Measurements from ENCODE around the gene TMEM52. TPM values are rescaled to one million over a fixed set of nuclear protein-coding genes. Genes with fewer than 3 reads are reported as not detected.

TMEM52 gene
- total RNA-seq, 4 donors from 2014 or later: 0.74 to 5.7 (median 3.5) TPM

GRCh38 chr1:1893291-1893985, 25.6 kb downstream of the TMEM52 start:
- no peak for TF ChIP-seq CTCF (IDR thresholded peaks at IDR 0.05)
- ATAC-seq (ENCODE audit: low FRiP score): no peak
- DNase-seq (ENCODE audit: low spot score): no peak

GRCh38 chr1:1892763-1893120, 26.3 kb downstream of the TMEM52 start:
- DNase-seq (ENCODE audit: low spot score) (no peak), ATAC-seq (ENCODE audit: low FRiP score) (no peak)
- no peak for TF ChIP-seq CTCF (IDR thresholded peaks at IDR 0.05)

- DNase-seq (ENCODE audit: low spot score) (no peak), ATAC-seq (ENCODE audit: low FRiP score) (no peak)
- TF ChIP-seq CTCF (IDR thresholded peaks at IDR 0.05): no peak
These were observed 26.9 kb downstream of the TMEM52 start for GRCh38 chr1:1892079-1892762.

GRCh38 chr1:1891349-1892078, 27.6 kb downstream of the TMEM52 start:
- ATAC-seq (ENCODE audit: low FRiP score): peak; percentile 53
- DNase-seq (ENCODE audit: low spot score): no peak
- TF ChIP-seq CTCF (IDR thresholded peaks at IDR 0.05): no peak

GRCh38 chr1:1890506-1891348, 28.4 kb downstream of the TMEM52 start, which contains the start of gene GNB1:
Gene GNB1, minus strand, starts transcription at chr1:1891087. Its CDS starts 65,634 bp downstream, at chr1:1825453.
- peak; percentile 80 for ATAC-seq (ENCODE audit: low FRiP score)
- TF ChIP-seq CTCF (IDR thresholded peaks at IDR 0.05): no peak
- no peak for DNase-seq (ENCODE audit: low spot score)

GRCh38 chr1:1889847-1890505, 29.1 kb downstream of the TMEM52 start:
- TF ChIP-seq CTCF (IDR thresholded peaks at IDR 0.05): no peak

More at GRCh38 chr1:1889847-1890505, 29.1 kb downstream of the TMEM52 start:
- ATAC-seq (ENCODE audit: low FRiP score) (peak; percentile 45), DNase-seq (ENCODE audit: low spot score) (no peak)
